GM21447 (cell line): ENCODE data around the gene CDK5R2.
"Not testable (repeated sequence)": the region's sequence is repeated elsewhere in the genome, so short reads cannot be mapped to it uniquely, and the experiment has no call there.

Experiments used
- ATAC-seq: cut with Tn5 transposase; IDR thresholded peaks from one replicate; pipeline ENCODE4 v1.9.1; 2021; ENCODE audit not compliant: unreplicated experiment

The CDK5R2 gene

DNA sequence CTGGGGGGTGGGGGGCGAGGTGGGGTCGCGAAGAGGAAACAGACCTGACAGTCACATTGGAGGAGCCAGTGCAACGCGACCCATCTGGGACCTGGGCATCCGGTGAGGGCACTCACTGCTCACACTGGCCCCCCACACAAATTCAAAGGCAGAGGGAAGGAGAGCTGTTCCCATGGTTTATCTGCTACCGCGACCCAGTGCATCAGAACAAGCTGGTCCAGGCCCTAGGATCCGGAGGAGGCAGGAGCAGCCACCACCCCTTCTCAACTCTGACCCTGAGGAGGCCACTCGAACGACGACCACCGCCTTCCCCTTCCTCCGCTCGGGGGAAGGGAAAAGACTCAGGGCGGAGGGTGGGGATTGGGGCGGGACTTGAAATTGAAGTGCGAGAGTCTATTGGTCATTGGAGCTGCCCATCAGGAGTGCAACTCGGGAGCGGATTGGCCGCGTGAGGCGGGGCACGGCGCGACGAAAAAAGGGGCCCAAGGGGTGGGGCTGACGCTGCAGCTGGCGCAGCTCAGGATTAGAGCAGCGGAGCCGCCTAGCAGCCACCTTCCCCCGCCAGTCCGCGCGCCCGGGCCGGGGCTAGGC, at the start of gene CDK5R2:
CDK5R2 (plus strand) TSS at position 526 of the 591 bp plus-strand sequence. CDS start 155 bp downstream, outside the sequence.
- ATAC-seq = peak; percentile 96

DNA sequence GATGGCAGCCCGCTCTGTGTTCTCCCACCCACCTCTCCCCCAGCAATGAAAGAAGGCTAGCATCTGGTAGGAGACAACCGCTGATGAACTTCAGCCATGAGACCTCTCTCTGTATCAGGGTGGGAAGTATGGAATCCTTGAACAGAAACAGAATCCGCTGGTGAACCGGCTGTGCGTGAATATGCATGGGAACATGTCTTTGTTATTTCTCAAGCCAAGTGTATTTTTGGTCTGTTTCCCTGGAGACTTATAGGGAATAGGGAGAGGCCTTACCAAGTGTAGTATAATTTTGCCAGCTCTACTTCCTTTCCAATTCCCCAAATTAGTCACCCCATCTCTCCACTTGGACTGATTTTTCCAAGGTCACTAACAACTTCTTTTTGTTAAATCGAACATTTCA, 48.7 kb upstream of the CDK5R2 start:
- no peak for ATAC-seq

DNA sequence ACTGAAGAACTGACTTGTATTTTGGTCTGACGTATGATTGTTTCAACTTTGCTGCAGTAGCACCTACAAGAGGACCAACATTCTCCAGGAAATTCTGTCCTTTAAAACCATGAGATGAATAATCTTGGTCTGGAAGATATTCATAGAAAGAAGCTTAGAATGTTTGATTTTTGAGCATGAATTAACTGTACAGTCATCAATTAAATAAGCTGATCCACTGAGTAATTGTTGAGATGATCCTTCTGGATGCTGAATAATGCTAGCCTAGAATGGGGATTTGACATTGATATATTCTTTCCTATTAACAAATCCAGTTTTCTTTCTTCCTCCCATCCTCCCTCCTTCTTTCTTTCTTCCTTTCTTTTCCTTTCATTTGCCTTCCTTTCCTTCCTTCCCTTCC, 39.0 kb upstream of the CDK5R2 start:
- no peak for ATAC-seq

DNA sequence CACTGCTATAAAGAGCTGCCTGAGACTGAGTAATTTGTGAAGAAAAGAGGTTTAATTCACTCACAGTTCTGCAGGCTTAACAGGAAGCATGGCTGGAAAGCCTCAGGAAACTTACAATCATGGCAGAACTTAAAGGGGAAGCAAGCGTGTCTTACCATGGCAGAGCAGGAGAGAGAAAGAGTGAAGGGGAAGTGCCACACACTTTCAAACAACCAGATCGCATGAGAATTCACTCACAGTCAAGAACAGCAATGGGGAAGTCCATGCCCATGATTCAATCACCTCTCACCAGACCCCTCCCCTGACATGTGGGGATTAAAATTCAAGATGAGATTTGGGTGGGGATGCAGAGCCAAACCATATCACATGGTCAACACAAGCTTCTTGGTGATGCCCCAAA, 34.7 kb upstream of the CDK5R2 start:
- no peak for ATAC-seq

DNA sequence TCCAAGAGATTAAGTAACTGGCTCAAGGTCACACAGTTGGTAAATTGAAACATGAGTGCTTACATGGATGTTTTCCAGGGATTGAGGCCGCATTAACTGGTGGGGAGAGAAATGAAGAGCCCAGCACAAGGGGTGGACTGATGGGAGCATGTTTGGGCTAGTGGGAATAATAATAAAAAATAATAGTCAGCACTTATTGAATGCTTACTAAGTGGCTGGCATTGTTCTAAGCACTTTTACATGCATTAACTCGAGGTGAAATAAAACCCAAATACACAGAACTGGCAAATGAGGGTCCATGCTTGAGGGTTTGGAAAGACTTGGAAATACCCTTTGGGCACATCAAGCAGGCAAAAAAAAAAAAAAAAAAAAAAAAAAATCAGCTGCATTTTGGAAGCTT, 34.0 kb upstream of the CDK5R2 start:
- ATAC-seq = no peak

DNA sequence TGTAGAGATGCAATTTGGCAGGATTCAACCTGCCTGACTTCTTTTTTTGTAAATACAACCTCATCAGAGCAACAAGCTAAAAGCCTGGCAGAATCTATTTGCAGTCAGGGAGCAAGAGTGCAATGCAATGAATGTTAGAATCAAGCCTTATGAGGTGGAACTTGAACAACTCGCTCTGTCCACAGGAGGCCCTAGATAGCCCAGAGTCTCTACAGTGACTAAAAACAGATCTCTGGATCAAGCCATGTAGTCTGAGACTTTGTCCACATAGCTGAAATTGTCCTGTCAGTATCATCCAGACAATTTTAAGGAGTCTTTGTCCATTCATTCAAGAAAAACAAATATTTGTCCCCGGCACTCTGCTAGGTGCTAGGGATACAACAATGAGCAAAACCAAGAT, 32.0 kb upstream of the CDK5R2 start:
- no peak for ATAC-seq

DNA sequence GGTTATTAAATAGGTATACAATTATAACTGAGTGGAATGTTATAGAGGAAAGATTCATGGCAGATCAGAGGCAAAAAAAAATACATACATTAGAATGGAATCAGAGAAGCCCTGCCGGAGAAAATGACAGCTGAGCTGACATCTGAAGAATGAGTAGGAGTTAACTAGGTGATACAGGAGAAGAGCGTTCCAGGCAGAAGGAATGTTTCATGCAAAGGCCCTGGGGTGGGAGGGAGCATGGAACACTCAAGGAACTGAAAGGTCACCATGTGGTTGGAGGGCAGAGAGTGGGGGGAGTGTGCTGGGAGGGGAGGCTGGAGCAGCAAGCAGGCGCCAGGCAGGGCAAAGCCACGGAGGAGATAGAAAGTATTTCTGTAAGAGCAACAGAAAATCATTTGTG, 31.6 kb upstream of the CDK5R2 start:
- no peak for ATAC-seq

DNA sequence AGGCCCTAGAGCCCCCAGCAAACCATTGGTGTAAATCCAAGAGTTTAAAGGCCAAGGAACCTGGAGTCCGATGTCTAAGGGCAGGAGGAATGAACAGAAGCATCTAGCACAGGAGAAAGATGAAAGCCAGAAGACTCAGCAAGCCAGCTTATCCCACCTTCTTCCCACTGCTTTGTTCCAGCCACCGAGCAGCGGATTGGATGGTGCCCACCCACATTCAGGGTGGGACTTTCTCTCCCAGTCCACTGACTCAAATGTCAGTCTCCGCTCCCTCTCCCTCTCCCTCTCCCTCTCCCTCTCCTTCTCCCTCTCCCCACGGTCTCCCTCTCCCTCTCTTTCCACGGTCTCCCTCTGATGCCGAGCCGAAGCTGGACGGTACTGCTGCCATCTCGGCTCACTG, 29.0 kb upstream of the CDK5R2 start:
- not testable (repeated sequence) for ATAC-seq

DNA sequence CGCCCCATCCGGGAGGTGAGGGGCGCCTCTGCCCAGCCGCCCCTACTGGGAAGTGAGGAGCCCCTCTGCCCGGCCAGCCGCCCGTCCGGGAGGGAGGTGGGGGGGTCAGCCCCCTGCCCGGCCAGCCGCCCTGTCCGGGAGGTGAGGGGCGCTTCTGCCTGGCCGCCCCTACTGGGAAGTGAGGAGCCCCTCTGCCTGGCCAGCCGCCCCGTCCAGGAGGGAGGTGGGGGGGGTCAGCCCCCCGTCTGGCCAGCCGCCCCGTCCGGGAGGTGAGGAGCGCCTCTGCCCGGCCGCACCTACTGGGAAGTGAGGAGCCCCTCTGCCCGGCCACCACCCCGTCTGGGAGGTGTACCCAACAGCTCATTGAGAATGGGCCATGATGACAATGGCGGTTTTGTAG, 27.7 kb upstream of the CDK5R2 start:
- not testable (repeated sequence) for ATAC-seq

DNA sequence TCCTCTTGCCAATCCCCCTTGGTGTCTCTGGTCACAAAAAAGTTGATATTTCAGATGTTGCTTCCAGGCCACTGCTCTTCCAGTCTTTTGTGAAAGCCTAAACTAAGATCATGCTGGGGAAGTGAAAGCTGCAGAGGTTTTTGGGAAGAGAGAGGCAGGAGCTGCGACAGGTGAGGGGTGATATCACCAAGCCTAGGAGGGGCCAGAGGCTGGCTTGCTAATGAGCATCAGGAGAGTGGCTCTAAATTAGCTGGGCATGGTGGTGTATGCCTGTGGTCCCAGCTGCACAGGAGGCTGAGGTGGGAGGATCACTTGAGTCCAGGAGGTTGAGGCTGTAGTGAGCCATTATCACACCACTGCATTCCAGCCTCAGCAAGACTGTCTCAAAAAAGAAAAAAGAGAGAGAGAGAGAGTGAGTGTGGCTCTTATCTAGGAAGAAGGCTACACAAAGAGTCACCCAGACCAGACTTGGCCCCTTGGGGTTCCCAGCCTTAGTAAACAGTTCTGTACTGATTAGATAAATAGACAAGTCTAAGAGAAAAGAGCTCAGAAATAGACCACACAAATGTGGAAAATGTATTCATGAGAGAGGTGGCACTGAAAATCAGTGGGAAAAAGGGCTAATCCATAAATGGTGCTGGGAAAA, 14.6 kb upstream of the CDK5R2 start:
- no peak for ATAC-seq

DNA sequence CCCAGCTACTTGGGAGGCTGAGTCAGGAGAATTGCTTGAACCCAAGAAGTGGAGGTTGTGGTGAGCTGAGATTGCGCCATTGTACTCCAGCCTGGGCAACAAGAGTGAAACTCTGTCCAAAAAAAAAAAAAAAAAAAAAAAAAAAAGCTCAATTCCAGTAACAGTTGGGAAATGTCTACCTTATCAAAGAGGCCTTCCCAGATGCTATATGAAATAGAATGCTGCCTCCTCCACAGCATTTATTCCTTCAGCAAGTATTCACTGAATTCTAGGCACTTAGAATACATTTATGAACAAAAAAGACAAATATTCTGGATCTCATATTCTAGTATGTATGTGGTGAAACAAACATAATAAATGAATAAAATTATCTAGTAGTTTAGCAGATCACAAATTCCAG, 12.8 kb upstream of the CDK5R2 start:
- ATAC-seq = no peak

DNA sequence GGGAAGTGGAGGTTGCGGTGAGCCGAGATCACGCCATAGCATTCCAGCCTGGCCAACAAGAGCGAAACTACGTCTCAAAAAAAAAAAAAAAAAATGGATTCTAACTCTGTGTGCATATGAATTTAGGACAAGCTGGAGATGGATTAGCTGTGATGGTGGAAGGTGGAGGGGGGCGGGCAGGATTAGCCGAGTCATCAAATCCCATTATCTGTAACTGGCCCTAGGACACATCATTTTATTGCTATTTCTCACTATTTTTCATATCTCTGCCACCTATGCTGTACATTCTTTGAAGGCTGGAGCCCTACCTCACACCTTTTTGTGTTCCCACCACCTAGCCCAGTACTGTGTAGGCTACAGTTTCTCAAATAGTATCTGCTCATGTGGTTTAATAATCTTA, 7.3 kb upstream of the CDK5R2 start:
- ATAC-seq = no peak

DNA sequence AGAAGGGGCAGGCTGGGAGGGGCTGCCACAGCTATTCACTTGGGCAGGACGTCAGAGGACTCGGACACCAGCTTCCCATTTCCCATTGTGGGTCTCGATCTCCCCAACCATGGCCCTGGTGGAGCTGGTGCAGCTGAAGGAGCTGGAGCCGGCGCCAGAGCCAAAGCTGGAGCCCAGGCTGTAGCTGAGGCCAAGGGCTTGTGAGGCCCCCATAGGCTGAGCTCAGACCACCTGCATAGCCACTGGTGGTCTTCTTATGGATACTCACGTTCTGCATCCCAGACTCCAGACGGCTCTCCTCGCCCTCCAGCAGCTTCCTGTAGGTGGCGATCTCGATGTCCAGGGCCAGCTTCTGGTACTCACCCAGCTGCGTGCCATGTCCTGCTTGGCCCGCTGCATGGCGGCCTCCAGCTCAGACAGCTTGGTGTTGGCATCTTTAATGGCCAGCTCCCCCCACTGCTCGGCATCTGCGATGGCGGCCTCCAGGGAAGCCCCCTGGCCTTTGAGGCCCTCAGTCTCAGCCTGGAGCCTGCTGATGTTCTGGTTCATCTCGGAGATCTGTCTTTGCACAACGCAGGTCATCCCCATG, 6.0 kb upstream of the CDK5R2 start:
- no peak for ATAC-seq

DNA sequence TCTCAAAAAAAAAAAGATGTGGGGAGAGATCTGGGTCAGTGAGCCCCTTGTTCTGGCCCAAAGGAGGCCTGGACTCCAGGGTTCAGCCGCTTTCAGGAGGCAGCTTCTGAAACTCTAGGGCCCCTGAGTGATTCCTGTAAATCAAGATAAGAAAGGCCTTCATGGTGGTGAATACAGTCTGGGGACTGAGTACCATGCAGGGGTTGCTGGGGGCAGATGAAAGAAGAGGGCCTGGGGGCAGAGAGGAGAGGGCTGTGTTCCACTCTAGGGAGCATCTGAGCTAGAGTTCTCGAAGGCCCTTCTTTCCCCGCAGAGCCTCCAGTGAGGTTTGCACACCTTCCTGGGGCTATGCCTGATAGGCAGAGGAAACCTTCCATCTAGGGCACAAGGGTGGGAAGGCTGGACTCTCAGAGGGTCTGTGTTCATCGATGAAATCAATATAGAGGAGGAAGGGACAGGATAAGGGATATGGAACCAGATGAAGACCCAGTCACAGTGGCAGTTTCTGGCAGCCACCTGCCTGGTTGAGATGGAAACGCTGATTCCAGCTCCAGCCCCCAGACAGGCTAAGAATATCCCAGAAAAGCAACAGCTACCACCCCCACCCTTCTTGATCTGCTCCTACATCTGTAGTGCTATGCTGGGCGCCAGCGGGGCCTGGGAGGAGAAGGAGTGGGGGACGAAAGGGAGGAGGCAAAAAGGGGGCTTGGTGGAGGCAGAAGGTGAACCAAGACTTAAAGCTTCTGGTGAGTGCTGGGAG, 4.7 kb upstream of the CDK5R2 start:
- no peak for ATAC-seq

DNA sequence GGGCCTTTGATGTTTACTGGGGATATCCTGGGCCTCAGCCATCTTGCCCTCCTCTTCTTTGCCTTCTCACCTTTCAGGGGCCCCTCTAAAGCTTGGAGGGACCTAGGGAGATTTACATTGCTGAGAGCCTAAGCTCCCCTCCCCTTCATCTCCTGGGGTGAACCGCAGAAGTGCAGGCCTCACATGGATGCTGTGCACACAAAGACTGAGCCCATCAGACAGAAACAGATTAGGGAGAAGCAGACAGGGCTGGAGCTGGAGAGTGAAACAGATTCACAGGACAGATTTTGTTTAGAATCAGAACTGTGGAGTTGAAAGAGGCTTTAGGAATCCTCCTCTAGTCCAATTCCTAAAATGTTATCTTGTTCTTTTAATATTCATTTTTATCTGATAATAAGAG, 3.4 kb upstream of the CDK5R2 start:
- ATAC-seq = no peak

DNA sequence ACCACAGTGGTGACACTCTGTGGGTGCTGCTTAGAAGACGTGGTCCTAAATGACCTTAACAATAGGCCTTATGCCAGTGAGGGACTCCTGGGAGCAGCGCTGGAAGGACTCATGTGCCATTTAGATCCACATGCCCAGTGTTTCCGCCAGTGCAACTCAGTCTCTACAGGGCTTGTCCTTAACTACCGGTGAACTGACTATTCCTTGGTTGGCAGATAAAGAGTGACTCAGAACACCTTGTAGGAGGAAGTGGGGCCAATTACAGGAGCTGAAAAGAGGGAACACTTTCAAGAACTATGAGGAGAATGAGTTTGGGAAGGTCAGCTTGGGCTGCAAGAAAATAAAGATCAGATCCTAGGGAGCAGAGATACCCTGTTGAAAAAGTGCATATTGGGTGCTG, 1.8 kb upstream of the CDK5R2 start:
- ATAC-seq = no peak

DNA sequence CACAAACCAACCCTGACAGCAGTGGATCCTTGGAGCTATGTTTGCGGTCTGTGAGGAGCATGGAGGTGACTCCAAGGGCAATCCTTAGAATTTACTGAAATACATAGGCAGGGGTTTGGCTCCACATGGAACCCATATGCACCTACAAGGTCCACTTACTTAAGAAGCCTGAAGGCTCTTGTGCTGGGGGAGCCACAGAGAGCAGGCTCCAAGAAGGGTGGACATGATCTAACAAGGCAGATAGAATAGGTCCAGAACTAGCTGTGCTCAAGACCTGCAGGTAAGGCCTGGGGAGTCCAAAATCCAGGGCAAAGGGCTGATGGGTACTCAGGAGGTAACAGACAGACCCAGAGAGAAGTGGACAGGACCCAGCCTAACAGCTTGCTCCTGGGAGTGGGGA, 1.2 kb upstream of the CDK5R2 start:
- no peak for ATAC-seq

DNA sequence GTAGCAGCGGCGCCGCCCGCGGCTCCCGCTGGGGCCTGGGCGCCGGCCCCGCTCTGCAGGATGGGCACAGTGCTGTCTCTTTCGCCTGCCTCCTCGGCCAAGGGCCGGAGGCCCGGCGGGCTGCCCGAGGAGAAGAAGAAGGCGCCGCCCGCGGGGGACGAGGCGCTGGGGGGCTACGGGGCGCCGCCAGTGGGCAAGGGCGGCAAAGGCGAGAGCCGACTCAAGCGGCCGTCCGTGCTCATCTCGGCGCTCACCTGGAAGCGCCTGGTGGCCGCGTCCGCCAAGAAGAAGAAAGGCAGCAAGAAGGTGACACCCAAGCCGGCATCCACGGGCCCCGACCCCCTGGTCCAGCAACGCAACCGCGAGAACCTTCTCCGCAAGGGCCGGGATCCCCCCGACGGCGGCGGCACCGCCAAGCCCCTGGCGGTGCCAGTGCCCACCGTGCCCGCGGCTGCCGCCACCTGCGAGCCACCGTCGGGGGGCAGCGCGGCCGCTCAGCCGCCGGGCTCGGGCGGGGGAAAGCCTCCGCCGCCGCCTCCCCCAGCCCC, 369 bp downstream of the CDK5R2 start:
- ATAC-seq = no peak

DNA sequence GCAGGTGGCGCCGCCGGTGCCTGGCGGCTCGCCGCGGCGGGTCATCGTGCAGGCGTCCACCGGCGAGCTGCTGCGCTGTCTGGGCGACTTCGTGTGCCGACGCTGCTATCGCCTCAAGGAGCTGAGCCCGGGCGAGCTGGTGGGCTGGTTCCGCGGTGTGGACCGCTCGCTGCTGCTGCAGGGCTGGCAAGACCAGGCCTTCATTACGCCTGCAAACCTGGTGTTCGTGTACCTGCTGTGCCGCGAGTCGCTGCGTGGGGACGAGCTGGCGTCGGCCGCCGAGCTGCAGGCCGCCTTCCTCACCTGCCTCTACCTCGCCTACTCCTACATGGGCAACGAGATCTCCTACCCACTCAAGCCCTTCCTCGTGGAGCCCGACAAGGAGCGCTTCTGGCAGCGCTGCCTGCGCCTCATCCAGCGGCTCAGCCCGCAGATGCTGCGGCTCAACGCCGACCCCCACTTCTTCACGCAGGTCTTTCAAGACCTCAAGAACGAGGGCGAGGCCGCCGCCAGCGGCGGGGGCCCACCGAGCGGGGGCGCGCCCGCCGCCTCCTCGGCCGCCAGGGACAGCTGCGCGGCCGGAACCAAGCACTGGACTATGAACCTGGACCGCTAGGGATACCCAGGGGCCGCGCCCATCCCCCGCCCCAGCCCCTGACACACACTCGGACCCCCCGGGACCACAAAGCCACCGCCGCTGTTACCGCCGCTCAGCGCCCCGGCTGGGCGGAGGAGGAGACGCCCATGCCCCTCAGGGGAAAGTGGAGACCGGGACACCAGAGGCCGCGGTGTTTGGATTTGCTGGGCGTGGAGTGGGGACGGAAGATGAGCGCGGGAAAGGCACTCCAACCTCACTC, 1.1 kb downstream of the CDK5R2 start:
- ATAC-seq = no peak

DNA sequence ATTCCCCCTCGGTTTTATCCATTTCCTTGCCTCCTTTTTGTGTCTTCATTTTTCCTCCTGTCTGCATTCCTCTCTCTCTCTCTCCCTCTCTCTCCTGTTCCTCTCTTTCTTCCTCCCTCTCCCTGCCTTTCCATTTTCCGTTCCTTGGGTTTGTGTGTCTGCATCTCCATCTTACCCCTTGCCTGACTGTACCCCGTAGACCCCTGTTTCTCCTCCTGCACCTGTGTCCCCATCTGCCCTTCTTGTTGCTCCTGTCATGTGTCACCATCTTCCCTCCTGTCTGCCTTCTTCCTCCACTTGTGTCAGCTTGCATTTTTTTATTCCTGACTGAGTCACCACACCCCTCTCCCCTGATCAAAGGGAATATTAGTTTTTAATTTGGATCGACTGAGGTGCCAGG, 1.8 kb downstream of the CDK5R2 start:
- no peak for ATAC-seq
